CMK (cell line): ENCODE results near the gene SDK2.

Source experiments
- DNase-seq: peaks from one replicate; pipeline ENCODE4 v3.0.0-alpha.2; 2010; ENCODE audit warnings: low read depth

SDK2 gene

GRCh38 chr17:73391331-73392265 lies 252.6 kb downstream of the SDK2 start:
- no peak for DNase-seq

GRCh38 chr17:73390851-73391250 lies 253.4 kb downstream of the SDK2 start:
- DNase-seq: no peak

GRCh38 chr17:73390221-73390620 lies 254.0 kb downstream of the SDK2 start:
- DNase-seq: no peak

- DNase-seq: no peak
Observed at GRCh38 chr17:73389411-73389810, 254.8 kb downstream of the SDK2 start.

GRCh38 chr17:73388578-73388905 lies 255.7 kb downstream of the SDK2 start:
- DNase-seq: no peak

GRCh38 chr17:73387746-73388577 lies 256.3 kb downstream of the SDK2 start:
- no peak for DNase-seq

- DNase-seq: no peak
Observed at GRCh38 chr17:73386561-73386960, 257.7 kb downstream of the SDK2 start.

GRCh38 chr17:73384926-73385325 lies 259.3 kb downstream of the SDK2 start:
- DNase-seq: no peak

GRCh38 chr17:73380439-73381106 lies 263.7 kb downstream of the SDK2 start:
- no peak for DNase-seq

GRCh38 chr17:73379826-73380225 lies 264.4 kb downstream of the SDK2 start:
- DNase-seq: no peak

- no peak for DNase-seq
Observed at GRCh38 chr17:73378974-73379470, 265.2 kb downstream of the SDK2 start.

GRCh38 chr17:73376636-73377035 lies 267.6 kb downstream of the SDK2 start:
- no peak for DNase-seq

GRCh38 chr17:73376152-73376551 lies 268.1 kb downstream of the SDK2 start:
- DNase-seq: no peak

- no peak for DNase-seq
Observed at GRCh38 chr17:73371836-73372235, 272.4 kb downstream of the SDK2 start.

GRCh38 chr17:73371285-73371684 lies 273.0 kb downstream of the SDK2 start:
- no peak for DNase-seq

- DNase-seq: peak; percentile 18
Observed at GRCh38 chr17:73369817-73370490, 274.3 kb downstream of the SDK2 start.

- DNase-seq: no peak
Observed at GRCh38 chr17:73369111-73369521, 275.1 kb downstream of the SDK2 start.

- DNase-seq: no peak
Observed at GRCh38 chr17:73368085-73368631, 276.1 kb downstream of the SDK2 start.

GRCh38 chr17:73365906-73366623 lies 278.2 kb downstream of the SDK2 start:
- DNase-seq: no peak

GRCh38 chr17:73365301-73365874 lies 278.9 kb downstream of the SDK2 start:
- DNase-seq: no peak

GRCh38 chr17:73364155-73364522 lies 280.1 kb downstream of the SDK2 start:
- no peak for DNase-seq
